Keratinocyte (primary cell): Measurements from ENCODE around the gene CSTF2T. TPM values are rescaled to one million over a fixed set of nuclear protein-coding genes. Genes with fewer than 3 reads are reported as not detected.

Source experiments
- DNase-seq: peaks from one replicate; pipeline ENCODE4 v3.0.0-alpha.2; 2011; ENCODE audit warnings: low read depth, missing footprints, low spot score
- FAIRE-seq: peaks from 2 replicates; lab custom pipeline; 2011; peaks lifted over from hg19 to GRCh38; lab: Jason Lieb, UNC
- H2AFZ ChIP-seq: 2 replicates; pipeline ENCODE4 v1.6.0; 2012; ENCODE audit warnings: low read length, control low read depth, inconsistent platforms; ENCODE audit not compliant: control insufficient read depth
- H3K27ac ChIP-seq: 2 replicates; pipeline ENCODE4 v1.5.1; 2011; ENCODE audit warnings: low read length; ENCODE audit not compliant: control insufficient read depth, insufficient read depth
- H3K27me3 ChIP-seq: 3 replicates; pipeline ENCODE4 v1.6.0; 2011; ENCODE audit warnings: low read length; ENCODE audit not compliant: control insufficient read depth, insufficient read depth; ENCODE audit errors: extremely low read depth
- H3K36me3 ChIP-seq, 2 experiments: 2 replicates in 1 of 2; 3 replicates in 1 of 2; pipeline ENCODE4 v1.5.1; 2011; ENCODE audit warnings: low read length in 2 of 2, mild to moderate bottlenecking in 1 of 2; ENCODE audit not compliant: control insufficient read depth in 2 of 2, insufficient read depth in 2 of 2; ENCODE audit errors: extremely low read depth in 1 of 2
- H3K4me1 ChIP-seq: 3 replicates; pipeline ENCODE4 v1.5.1; 2011; ENCODE audit warnings: low read length; ENCODE audit not compliant: control insufficient read depth, insufficient read depth; ENCODE audit errors: extremely low read depth
- H3K4me2 ChIP-seq: 3 replicates; pipeline ENCODE4 v1.6.0; 2011; ENCODE audit warnings: low read depth, low read length; ENCODE audit not compliant: control insufficient read depth, insufficient read depth; ENCODE audit errors: extremely low read depth
- H3K4me3 ChIP-seq, 3 experiments: fragments of 200-600 bp in 1 of 3; sonication (generic) in 1 of 3; 2 replicates in 2 of 3; 3 replicates in 1 of 3; pipeline ENCODE4 v1.5.1; 2011 to 2016; ENCODE audit warnings: low read length in 3 of 3, mild to moderate bottlenecking in 3 of 3, control low read depth in 2 of 3, inconsistent platforms in 1 of 3, low read depth in 1 of 3, mixed read lengths in 1 of 3, mixed run types in 1 of 3, moderate library complexity in 1 of 3; ENCODE audit not compliant: control insufficient read depth in 2 of 3, insufficient read depth in 2 of 3; ENCODE audit errors: extremely low read depth in 1 of 3
- H3K79me2 ChIP-seq: 2 replicates; pipeline ENCODE4 v1.6.0; 2012; ENCODE audit warnings: low read length; ENCODE audit not compliant: control insufficient read depth, insufficient read depth
- H3K9ac ChIP-seq: 3 replicates; pipeline ENCODE4 v1.6.0; 2011; ENCODE audit warnings: low read length; ENCODE audit not compliant: control insufficient read depth, insufficient read depth; ENCODE audit errors: extremely low read depth
- H3K9me1 ChIP-seq: 3 replicates; pipeline ENCODE4 v1.6.0; 2011; ENCODE audit warnings: low read length; ENCODE audit not compliant: control insufficient read depth, insufficient read depth; ENCODE audit errors: extremely low read depth
- H3K9me3 ChIP-seq: 2 replicates; pipeline ENCODE4 v1.5.1; 2012; ENCODE audit warnings: low read depth, low read length; ENCODE audit not compliant: control insufficient read depth
- H4K20me1 ChIP-seq: 3 replicates; pipeline ENCODE4 v1.6.0; 2011; ENCODE audit warnings: low read length; ENCODE audit not compliant: control insufficient read depth, insufficient read depth; ENCODE audit errors: extremely low read depth
- CTCF ChIP-seq, 3 experiments: IDR thresholded peaks in 1 of 3; conservative IDR thresholded peaks in 1 of 3; optimal IDR thresholded peaks in 1 of 3; 2 replicates in 2 of 3; 3 replicates in 1 of 3; pipeline versions ENCODE3 to v1.5.1; 2011; ENCODE audit warnings: low read length in 3 of 3, mild to moderate bottlenecking in 3 of 3, moderate library complexity in 2 of 3, control low read depth in 1 of 3, inconsistent platforms in 1 of 3; ENCODE audit not compliant: insufficient read depth in 2 of 3; ENCODE audit errors: extremely low read depth in 1 of 3
- EZH2 ChIP-seq: IDR thresholded peaks from one replicate; pipeline ENCODE4 v1.6.1; 2012; ENCODE audit warnings: inconsistent platforms, mild to moderate bottlenecking, low read length, moderate library complexity
- dilution Hi-C: fragments of 300-500 bp; cut with MboI; formaldehyde crosslinking; loops from one replicate; pipeline ENCODE4 v1.7.0; 2020; ENCODE audit warnings: low sequenced_read_pairs; ENCODE audit not compliant: extremely low pct_ligation_motif_present
- polyA plus RNA-seq, 5 experiments: library from polyadenylated mRNA; depleted of rRNA in 3 of 5; stranded (reverse) in 3 of 5; stranded (forward) in 1 of 5; unstranded in 1 of 5; fragments of >200 nt; gene quantifications; 1 replicate in 1 of 5; 2 replicates in 3 of 5; 3 replicates in 1 of 5; pipeline versions ENCODE4 v1.2.1 to v1.2.3, GENCODE V29; 2011 to 2012; ENCODE audit warnings: missing spikeins in 2 of 5, low read depth in 1 of 5, low replicate concordance in 1 of 5

Gene CSTF2T
- polyA plus RNA-seq, 1 donor (not counting 4 experiments of a cell fraction or from before 2014, with no cell fraction given) = 10.8 TPM

- Histone ChIP-seq H3K4me1 (no peaks in the 10 kb centered on the region), H3K9me1 (no peaks in the 10 kb centered on the region), H3K27ac (no peak overlapping the region), H3K9ac (no peak overlapping the region), H3K27me3 (no peaks in the 10 kb centered on the region), H3K36me3 (no peaks in the 10 kb centered on the region), H4K20me1 (no peaks in the 10 kb centered on the region), H3K9me3 (no peaks in the 10 kb centered on the region), H3K79me2 (no peaks in the 10 kb centered on the region), H2AFZ (no peak overlapping the region), H3K4me3 (no peak overlapping the region), H3K4me2 (no peak overlapping the region)
- TF ChIP-seq CTCF (optimal IDR thresholded peaks at IDR 0.05 in 1 of 3, IDR thresholded peaks at IDR 0.05 in 1 of 3, conservative IDR thresholded peaks at IDR 0.05 in 1 of 3; ENCODE audit: extremely low read depth in 1 of 3, insufficient read depth in 2 of 3, low read length in 3 of 3) (no peak), EZH2 (no peak)
- dilution Hi-C loops = no loop called here
- DNase-seq (no peak), FAIRE-seq (no peak)
These were observed 32.9 kb downstream of the CSTF2T start for GRCh38 chr10:51666456-51666855.

DNA sequence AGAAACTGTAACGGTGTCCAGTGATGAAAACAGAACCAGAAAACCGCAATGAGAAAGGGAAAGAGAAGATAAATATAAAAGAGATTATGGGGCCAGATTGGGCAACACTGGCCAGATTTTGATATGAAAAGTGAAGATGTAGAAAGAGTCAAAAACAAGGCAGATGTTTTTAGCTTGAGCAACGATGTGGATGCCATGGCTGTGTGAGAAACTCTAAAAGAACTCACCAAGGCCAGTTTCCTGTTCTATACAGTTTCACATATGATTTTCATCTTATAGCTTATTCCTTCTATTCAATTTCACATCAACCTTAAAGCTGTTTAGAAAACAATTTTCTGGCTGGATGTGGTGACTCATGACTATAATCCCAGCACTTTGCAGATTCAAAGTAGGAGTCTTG is 36.3 kb downstream of the CSTF2T start:
- dilution Hi-C loops = no loop called here
- no peak for DNase-seq
- H3K4me2 ChIP-seq = no peak overlapping the region
- H3K4me3 ChIP-seq = no peak overlapping the region
- H3K79me2 ChIP-seq = no peaks in the 10 kb centered on the region
- H3K9ac ChIP-seq = no peak overlapping the region
- no peaks in the 10 kb centered on the region for H3K9me3 ChIP-seq
- FAIRE-seq = no peak
- H3K4me1 ChIP-seq = no peaks in the 10 kb centered on the region
- no peaks in the 10 kb centered on the region for H4K20me1 ChIP-seq
- H3K27ac ChIP-seq = no peak overlapping the region
- no peak overlapping the region for H2AFZ ChIP-seq
- no peaks in the 10 kb centered on the region for H3K36me3 ChIP-seq
- no peak for TF ChIP-seq CTCF (optimal IDR thresholded peaks at IDR 0.05 in 1 of 3, IDR thresholded peaks at IDR 0.05 in 1 of 3, conservative IDR thresholded peaks at IDR 0.05 in 1 of 3; ENCODE audit: extremely low read depth in 1 of 3, insufficient read depth in 2 of 3, low read length in 3 of 3)
- no peak for TF ChIP-seq EZH2
- no peaks in the 10 kb centered on the region for H3K27me3 ChIP-seq
- H3K9me1 ChIP-seq = no peaks in the 10 kb centered on the region
